GM21717 (cell line): ENCODE results near the gene CASTOR2.
"Not testable (repeated sequence)": the region's sequence is repeated elsewhere in the genome, so short reads cannot be mapped to it uniquely, and the experiment has no call there.

ENCODE experiments used
- ATAC-seq: cut with Tn5 transposase; IDR thresholded peaks from one replicate; pipeline ENCODE4 v1.9.1; 2021; ENCODE audit warnings: mild to moderate bottlenecking, moderate library complexity; ENCODE audit not compliant: unreplicated experiment

Gene CASTOR2

GRCh38 chr7:75049817-75050216, 85.3 kb downstream of the CASTOR2 start:
- ATAC-seq, result no peak

DNA sequence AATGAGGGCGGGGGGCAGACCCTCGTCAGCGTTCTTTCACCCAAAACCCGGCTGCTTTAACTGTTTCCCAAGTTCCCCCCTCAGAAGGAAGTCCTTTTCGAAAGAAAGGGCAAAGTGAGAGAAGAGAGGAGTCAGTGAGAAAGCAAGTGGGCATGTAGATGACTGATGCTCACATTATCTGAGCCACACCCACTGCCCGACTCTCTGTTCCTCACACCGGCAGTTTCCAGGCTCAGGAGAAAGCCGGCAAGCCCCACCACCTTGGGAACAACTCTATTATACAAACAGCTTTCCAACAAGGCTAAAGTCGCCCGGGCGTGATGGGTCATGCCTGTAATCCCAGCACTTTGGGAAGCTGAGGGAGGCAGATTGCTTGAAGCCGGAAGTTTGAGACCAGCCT, 86.0 kb downstream of the CASTOR2 start:
- ATAC-seq, result no peak

- no peak for ATAC-seq
These were observed 90.2 kb downstream of the CASTOR2 start for GRCh38 chr7:75054744-75055143.

DNA sequence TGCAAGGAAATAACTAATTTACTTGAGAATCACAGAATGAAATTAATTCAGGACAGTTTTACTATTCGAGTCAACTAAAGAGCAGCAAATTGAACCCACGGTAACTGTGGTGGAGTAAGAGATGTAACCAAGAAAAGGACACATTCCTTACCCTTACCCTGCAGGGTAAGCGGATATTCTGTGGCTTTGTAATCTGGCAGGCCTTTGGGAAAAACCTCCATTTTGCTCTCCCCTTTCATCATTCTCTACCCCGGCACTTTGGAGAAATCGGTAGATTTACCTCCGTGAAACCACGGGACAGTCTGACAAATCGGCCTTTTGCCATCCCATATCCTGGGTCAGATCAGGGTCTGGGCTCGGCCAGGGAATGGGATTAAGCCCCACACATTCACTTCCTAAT, 90.7 kb downstream of the CASTOR2 start:
- ATAC-seq, result no peak

DNA sequence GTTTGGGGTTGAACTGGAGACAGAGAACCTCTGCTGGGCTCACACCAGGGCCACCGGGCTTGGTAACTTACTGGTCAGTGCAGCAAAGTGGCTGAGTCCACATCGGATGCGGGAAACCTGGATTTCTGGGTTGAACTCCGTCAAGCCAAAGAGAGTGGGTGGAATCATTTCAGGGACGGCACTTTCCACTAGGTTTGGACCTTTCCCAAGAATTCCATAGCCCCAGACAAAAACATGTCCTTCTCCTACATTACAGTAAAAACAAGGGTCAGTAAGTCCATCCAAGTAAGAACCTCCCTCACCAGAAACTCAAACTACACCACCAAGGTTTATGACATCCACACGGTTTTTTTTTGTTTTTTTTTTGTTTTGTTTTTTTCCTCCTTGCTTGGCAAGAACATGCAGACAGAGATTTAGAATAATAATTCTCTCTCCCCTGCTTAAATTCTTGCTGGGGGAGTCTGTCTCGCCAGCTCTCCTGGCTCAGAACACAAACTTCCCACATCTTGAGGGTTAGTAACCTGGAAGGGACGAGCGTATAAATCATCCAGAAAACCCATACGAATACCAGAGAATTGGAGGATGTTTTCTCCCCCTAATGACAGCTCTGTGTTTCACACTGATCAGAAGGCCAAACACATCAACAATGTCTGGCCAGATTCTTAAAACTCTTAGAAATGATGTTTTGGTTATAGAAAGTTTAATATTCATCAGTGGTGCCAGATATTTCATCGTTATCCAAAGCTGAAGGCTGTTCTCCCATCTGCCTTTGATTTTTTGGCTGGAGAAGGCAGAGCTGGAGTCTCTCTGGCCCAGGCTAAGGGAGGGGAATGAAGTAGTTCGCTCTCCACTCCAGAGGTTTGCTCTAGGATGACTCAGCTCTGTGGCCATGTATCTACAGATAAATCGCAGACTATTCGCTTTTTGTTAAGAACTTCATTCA, 91.6 kb downstream of the CASTOR2 start:
- ATAC-seq, result no peak

DNA sequence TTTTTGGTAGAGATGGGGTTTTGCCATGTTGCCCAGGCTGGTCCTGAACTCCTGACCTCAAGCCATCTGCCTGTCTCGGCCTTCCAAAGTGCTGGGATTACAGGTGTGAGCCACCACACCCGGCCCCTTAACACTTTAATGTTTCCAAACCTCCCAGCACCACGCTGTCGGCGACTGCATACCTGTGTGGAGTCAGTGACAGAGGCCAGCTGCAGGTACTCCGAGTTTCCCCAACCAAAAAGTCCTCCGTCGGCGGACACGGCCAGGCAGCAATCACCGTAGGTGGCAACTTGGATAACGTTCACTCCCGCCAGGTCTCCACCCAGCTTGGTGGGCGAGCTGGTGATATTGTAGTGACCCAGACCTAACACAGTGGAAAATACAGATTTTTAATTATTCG, 93.9 kb downstream of the CASTOR2 start:
- ATAC-seq, result no peak

DNA sequence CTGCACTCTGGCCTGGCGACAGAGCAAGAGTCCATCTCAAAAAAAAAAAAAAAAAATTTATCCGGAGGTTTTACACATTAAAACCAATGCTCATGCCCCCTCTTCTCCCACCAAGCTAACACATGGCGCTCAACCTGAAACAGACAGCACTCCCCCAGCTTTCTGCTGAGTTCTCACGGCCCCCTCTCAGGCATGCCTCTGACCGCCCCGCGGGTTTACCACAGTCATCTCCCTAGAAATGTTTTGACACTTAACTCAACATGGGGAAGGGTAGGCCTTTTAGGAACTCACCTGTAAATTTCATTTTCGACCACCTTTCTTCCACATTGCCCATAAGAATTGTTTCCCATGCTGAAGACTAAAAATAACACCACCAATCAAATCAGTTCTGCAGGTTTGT, 99.8 kb downstream of the CASTOR2 start:
- ATAC-seq, result no peak

GRCh38 chr7:75064801-75065200, 100.3 kb downstream of the CASTOR2 start:
- no peak for ATAC-seq

DNA sequence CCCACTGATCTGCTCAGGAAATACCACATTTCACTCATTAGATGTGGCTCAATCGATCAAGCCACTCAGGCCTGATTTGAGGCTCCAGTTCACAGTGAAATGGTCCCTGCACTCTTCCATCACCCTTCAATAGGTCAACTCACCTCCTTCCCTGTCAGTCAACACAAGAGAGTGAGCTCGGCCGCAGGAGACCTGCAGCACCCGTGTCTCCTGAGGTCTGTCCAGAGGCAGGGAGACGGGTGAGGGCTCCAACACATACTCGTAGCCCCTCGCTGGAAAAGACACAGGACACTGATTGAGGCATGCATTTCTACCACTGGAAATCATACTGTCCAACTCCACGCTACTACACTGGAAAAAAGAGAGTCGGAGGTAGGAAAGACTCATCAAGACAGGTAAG, 102.0 kb downstream of the CASTOR2 start:
- ATAC-seq, result no peak

- ATAC-seq, result no peak
These were observed 108.4 kb downstream of the CASTOR2 start for GRCh38 chr7:75072981-75073283.

DNA sequence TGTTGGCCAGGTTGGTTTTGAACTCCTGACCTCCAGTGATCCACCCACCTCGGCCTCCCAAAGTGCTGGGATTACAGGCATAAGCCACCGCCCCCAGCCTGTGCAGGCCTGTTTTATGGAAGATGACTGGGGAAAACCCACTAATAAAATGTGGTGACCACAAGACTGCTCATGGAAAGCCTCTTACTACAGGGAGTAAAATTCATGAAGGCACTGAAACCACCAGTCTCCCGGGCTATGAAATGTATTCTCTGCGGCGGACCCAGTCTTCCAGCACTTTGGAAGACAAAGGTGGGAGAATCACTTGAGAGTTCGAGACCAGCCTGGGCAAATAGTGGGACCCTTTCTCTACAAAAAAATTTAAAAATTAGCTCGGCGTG, 109.7 kb downstream of the CASTOR2 start:
- not testable (repeated sequence) for ATAC-seq
